Stimulated activated CD8-positive, alpha-beta memory T cell treated with anti-CD3 and anti-CD28 coated beads, Interleukin-12 subunit alpha, Interleukin-12 subunit beta, amount 100 ng/mL, for 24 hours (primary cell): ENCODE results near the gene MAIP1.
"Not testable (repeated sequence)": the region's sequence is repeated elsewhere in the genome, so short reads cannot be mapped to it uniquely, and the experiment has no call there.

Source experiments
- DNase-seq: peaks from one replicate; pipeline ENCODE4 v3.0.0-alpha.2; 2020; ENCODE audit errors: extremely low read depth

MAIP1 gene, protein sequence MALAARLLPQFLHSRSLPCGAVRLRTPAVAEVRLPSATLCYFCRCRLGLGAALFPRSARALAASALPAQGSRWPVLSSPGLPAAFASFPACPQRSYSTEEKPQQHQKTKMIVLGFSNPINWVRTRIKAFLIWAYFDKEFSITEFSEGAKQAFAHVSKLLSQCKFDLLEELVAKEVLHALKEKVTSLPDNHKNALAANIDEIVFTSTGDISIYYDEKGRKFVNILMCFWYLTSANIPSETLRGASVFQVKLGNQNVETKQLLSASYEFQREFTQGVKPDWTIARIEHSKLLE

DNA sequence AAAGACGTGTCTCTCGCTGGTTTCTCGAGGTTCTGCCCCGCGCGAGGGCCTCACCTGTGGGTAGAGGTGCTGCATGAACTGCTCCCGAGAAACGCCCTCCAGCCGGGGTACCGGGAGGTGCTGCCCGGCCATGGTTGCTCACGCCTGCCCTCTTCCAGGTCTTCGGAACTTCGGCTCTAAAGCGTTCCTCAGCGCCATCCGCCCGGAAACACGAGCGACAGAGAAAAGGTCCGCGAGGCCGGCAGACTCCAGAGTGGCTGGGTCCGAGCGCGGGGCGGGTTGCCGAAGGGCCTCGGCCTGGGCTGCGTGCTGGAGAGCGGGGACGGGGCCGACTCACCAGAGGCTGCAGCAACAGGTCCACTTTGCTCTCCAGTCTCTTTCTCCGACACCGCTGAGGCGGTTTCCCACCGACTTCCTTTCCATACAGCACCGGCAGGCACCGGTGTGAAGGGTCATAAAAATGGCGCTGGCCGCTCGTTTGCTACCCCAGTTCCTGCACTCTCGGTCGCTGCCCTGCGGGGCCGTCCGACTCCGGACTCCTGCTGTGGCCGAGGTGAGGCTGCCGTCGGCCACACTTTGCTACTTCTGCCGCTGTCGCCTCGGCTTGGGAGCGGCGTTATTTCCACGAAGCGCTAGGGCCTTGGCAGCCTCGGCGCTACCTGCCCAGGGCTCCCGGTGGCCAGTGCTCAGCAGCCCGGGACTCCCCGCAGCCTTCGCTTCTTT lies at the start of gene MAIP1, which contains the start of gene TYW5:
MAIP1 (plus strand) TSS at position 244 of the 723 bp plus-strand sequence; CDS start at position 461, 217 bp downstream.
TYW5 (minus strand) TSS at position 153 of the 723 bp plus-strand sequence; CDS start at position 132, 21 bp downstream.
- peak; percentile 45 for DNase-seq

DNA sequence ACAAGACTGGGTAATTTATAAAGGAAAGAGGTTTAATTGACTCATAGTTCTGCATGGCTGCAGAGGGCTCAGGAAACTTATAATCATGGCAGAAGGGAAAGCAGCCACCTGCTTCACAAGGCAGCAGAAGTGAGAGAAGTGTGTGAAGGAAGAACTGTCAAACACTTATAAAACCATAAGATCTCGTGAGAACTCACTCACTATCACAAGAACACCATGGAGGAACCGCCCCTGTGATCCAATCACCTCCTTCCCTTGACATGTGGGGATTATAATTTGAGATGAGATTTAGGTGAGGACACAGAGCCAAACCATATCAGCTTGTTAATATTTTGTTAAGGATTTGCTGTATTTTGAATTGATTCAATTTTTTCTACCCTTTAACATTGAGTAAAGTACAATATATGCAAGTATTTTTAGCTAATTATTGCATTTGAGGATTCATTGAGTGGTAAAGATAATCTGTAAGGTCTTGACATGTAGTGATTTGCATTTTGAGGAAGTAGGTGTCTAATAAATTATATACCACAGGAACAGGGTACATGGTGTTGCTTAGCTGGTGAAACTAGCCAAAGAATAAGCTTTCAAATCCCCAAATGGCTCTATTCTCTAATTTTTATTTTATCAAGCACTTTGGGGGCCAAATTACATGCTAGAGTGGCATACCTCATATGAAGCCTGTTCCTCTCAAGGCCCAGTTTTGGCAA lies 48.2 kb upstream of the MAIP1 start:
- no peak for DNase-seq

DNA sequence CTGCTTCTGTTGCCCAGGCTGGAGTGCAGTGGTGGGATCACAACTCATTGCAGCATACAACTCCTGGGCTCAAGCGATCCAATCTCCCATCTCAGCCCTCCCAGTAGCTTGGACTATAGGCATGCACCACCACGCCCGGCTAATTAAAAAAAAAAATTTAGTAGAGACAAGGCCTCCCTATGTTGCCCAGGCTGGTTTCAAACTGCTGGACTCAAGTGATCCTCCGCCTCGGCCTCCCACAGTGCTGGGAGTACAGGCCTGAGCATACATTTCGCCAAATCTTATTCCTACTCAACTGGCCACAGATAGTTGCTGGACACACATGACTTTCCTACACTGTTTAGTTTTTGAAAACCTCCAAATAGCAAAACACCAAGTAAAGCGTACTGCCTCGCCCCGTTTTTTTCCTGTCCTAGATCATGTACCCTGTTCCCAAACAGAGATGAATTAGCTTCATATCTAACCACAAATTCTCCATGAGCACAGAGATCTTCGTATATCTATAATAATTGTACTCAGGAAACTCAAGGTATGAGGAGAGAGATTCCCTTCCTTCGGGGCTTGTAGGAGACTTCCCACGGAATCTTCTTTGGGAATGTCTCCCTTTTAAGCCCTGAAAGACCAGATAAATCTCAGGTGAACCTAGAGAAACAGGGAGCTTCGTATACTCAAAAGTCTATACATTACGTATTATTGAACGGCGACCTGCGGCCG lies 44.9 kb upstream of the MAIP1 start:
- no peak for DNase-seq

DNA sequence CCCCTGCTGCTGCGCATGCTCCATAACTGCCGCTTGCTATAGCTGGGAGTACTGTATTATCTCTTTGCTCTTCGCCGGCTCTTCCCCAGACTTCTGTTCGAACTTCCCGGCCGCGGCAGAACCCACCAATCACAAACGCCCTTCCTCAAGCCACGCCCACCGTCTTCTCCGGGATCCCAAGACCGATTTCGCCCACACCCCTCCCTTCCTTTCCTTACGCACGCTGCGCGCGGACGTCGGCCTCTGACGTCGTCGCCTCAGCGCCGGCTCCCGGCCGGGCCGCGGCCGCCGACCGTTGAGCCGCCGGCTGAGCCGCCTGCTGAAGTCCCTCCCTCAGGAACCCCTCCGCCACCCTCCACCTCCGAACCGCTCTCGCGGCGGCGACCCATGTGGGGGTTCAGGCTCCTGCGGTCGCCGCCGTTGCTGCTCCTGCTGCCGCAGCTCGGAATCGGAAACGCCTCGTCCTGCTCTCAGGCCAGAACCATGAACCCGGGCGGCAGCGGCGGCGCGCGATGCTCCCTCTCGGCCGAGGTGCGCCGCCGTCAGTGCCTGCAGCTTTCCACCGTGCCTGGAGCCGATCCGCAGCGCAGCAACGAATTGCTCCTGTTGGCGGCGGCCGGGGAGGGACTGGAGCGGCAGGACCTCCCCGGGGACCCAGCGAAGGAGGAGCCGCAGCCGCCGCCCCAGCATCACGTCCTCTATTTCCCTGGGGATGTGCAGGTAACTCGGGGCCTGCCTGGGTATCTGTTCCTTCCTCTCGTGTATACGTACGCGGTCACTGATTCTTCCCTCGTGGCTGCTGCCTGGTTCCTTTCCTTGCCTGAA lies 44.1 kb upstream of the MAIP1 start, which contains the start of gene C2orf69:
C2orf69 (plus strand) TSS at position 242 of the 825 bp plus-strand sequence; CDS start at position 388, 146 bp downstream.
- DNase-seq: peak; percentile 81

DNA sequence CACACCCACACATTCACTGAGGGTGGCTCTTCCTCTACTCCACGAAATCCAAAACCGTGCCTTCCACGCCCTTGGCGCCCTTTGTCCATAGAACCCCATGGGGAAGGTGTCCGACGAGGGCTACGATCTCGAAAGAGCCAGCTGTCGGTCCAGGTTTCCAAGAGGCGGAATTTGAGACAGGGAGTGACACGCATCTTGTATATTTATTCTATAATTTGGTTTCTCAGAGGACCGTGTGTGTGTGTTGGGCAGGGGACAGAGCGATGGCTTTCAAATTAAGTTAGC lies 43.6 kb upstream of the MAIP1 start:
- DNase-seq: no peak

DNA sequence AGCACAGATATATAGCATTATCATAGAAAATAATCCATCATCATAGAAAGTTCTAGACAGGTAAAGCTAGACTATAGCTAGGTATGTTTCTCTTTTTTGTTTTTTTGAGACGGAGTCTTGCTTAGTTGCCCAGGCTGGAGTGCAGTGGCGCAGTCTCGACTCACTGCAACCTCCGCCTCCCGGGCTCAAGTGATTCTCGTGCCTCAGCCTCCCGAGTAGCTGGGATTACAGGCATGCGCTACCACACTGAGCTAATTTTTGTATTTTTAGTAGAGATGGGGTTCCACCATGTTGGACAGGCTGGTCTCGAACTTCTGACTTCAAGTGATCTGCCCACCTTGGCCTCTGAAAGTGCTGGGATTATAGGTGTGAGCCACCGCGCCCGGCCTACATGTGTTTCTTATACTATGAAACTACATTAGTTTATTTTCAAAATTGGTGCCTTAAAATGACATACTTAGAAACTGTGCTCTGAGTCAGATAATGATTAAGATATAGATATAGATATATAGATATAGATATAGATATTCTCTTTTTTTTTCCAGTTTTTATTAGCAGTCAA lies 42.7 kb upstream of the MAIP1 start:
- not testable (repeated sequence) for DNase-seq

DNA sequence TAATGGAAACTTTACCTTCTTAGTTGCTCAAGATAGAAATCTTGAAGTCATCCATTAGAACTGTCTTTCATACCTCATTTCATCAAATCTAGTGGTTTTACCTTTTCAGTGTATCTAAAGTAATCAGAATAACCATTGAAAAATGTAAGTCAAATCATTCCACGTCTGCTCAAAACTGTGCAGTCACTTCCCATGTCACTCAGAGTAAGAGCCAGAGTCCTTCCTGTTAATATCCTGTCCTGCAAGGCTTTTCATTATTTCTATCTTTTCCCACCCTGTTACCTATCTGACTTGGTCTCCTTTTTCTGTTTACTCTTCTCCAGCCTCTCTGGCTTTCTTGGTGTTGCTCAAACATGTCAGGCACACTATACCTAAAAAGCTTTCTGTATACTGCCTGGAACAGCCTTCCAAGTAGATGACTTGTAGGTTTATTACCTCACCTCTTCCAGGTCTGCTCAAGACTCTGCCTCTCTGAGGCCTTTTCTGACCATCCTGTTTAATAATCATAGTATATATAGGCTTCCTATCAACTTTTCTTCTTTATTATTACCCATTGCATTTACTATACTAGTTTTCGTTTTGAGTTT lies 40.9 kb upstream of the MAIP1 start:
- no peak for DNase-seq

DNA sequence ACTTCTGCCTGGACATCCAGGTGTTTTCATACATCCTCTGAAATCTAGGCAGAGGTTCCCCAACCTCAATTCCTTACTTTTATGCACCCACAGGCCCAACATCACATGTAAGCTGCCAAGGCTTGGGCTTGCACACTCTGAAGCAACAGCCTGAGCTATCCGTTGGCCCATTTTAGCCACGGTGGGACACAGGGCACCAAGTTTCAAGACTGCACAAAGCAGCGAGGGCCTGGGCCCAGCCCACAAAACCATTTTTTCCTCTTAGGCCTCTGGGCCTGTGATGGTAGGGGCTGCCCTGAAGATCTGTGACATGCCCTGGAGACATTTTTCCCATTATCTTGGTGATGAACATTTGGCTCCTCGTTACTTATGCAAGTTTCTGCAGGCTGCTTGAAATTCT lies 38.4 kb upstream of the MAIP1 start:
- no peak for DNase-seq

DNA sequence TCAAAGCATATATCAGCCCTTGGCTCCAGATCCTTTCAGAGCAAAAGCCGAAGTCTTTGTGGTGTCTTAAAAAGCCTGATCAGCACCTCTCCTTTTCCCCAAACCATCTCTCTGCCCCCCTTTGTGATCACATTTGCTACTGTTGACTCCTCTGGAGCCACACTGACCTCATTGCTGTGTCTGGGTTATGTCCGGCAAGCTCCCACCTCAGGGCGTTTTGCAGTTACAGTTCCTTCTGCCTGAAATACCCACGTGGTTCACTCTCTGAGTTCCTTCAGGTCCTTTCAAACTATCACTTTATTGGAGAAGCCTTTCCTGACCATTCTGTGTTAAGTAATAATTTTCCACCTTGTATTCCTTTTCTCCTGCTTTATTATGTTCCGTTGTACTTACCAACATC lies 32.5 kb upstream of the MAIP1 start:
- DNase-seq: no peak

DNA sequence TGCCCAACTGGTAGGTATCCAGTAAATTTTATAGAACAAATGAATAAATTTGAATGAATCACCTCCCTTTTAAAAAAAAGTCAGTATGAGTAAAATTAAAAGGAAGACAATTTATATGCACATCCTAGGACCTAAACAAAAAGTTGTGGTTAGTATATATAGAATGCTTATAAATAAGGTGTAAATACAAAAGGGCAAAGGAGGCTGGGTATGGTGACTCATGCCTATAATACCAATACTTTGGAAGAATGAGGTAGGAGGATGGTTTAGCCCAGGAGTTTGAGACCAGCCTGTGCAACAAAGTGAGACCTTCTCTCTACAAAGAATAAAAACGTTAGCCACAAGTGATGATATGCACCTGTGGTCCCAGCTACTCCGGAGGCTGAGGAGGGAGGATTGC lies 31.5 kb upstream of the MAIP1 start:
- no peak for DNase-seq

DNA sequence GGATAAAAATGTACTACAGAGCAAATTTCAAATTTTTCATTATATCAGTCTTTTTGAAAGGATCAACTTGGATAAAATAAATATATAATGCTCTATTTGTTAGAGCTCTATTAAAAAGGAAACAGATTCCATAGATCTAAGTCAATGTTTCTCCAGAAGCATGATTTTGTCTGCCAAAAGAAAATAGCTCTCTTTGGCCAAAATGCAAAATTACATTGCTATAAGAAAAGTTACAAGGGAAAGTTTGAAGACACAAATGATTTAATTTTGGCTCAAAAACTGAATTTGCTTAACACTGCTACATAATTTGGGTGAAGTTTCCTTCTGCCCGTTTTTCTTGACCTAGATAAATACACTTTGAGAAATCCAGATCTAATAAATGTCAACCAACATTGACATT lies 28.6 kb upstream of the MAIP1 start:
- DNase-seq: no peak

DNA sequence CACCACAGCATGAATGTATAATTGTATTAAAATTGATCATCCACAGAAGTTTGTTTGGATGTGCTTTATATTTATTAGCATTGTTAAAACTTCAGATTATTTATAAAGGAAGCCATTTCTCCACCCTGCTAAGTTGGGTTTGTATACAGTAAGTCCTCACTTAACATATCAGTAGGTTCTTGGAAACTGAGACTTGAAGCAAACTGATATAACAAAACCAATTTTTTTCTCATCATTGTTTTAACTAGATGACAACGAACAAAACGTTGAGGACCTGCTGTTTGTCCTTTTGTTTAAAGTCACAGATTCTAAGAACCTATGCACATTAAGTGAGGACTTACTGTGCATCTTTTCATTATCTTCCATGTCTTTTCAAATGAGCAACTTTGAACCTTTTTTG lies 27.2 kb upstream of the MAIP1 start:
- DNase-seq: no peak

DNA sequence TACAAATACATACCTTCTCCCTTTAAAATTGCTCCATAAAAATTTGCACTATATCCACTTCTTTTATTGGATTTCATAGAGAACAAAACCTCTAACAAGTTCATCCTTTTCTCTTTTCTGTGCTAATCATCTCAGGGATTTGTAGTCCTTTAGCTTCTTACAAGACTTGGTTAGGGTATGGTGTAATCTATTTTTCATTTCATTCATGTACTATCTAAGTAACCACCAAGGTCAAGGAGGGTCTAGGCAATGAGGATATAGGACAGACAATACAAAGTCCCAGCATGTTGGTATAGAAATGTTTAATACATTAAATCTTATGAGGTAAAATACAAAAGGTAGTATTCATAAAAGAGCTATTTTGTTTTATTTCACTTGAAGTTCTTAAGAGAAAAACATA lies 26.8 kb upstream of the MAIP1 start:
- DNase-seq: no peak

DNA sequence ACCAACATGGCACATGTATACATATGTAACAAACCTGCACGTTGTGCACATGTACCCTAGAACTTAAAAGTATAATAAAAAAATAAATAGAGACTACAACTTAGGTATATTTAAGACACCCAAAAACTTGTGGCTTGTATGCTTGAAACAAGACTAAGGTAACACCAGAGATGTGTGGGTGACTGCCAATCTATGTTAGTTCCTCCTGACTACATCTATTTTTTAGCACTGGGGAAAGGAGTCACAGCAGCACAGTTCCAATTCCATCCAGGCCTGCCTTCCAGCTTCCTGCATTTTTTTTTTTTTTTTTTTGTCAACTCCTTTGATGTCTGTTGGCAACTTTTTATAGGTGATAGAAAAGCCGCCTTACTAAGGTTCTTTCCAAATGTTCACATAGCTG lies 26.1 kb upstream of the MAIP1 start:
- DNase-seq: no peak

DNA sequence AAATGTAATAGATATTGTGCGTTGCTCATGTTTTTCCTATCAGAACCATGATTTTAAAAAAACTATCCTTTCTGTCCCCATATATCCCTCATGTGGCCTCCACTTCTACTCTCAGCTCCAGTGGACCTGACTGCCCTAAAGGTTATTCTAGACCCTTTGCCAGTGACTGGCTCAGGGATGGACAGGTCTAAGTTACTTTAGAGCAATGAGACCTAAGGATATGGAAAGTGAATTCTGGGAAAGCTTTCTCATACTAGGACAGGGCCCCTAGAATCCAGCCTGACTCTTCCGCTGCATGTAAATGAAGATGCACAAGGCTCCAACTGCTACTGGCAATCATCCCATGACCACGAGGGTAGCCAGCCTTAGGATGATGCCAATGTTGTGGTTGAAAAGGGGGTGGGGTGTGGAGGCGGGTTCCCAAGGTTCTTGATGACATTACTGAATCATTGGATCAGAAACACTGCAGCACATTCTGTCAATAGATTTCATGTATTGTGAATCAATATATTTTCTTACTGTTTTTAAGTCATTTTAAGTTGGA lies 23.0 kb upstream of the MAIP1 start:
- no peak for DNase-seq

DNA sequence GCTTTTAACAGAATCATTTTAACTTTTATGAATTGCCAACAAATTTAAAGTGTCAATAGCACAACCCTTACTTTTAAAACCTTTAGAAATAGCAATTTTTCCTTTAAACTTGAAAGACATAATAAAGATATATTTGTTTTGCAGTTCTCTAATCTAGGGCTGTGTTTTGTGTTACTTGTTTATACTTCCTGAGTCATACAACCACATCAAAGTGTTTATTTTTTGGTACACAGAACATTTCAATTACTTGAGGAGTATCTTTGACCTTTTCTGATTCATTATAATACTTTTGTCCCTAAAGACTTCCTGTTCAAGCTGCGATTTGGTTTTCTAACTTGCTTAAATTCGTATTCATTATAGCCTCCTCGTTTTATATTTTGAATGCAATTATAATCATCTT lies 21.9 kb upstream of the MAIP1 start:
- no peak for DNase-seq

DNA sequence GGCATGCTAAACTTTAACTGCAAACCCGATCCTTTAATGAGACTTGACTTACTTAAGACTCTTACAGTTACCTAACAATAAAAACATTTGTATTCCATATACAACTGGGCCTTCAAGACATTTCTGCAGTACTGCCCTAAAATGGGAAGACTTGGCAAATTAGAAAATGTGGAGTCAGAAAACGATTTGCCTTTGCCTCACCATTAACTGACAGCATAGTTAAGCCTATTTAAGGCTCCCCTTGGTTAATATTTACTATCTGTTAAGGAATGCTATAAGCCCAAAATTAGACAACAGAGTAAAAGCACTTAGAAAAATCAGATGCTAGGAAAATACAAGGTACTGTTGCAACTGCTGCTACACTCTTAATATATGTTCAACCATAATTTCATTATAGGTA lies 18.8 kb upstream of the MAIP1 start:
- DNase-seq: no peak

DNA sequence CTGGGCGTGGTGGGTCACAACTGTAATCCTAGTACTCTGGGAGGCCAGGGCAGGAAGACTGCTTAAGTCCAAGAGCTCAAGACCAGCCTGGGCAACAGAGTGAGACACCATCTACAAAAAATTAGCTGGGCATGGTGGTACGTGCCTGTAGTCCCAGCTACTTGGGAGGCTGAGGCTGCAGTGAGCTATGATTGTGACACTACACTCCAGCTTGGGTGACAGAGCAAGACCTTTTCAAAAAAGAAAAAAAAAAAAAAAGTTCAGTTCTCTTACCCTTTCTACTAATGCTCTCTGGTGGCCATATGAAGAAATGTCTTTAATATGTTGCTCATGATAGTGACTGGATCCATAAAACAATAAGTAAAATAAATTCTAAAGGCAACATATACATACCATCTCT lies 15.0 kb upstream of the MAIP1 start:
- no peak for DNase-seq

DNA sequence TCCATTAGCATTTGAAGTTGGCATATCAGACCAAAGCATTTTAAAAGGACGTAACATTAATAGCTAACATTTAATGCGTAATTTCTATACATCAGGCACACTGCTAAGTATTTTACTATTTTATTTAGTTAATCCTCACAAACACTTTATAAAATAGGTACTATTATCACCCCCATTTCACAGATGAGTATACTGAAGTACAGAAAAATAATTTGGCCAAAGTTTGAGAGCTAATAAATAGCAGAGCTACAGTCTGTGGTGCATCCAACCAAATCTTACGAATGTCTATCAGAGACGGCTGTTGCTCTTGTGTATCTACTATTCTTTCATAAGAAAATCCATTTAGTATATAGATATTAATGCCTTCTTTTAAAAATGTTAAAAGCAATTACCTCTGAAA lies 12.0 kb upstream of the MAIP1 start:
- DNase-seq: no peak

DNA sequence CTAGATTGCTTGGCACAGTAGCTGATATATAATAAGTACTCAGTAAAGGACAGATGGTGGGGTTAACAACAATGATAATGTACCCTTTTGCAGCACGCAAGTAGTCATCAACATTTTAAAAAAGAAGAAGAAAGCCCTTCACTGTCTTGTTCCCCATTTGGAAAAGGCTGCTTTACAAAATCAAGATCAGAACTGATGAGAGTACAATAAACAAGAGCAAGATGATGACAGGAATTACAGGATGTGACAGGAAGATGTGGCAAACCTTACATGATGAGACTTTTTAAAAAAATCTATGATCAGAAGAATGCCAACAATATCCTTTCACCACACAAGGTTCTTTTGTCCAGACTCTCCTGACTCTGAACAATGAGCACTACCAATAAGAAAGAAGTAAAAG lies 9.2 kb upstream of the MAIP1 start:
- no peak for DNase-seq
